ENCODE measurements around the gene UCK2. TPM values are rescaled to one million over a fixed set of nuclear protein-coding genes. Genes with fewer than 3 reads are reported as not detected.

The UCK2 gene
- total RNA-seq, 1 donor from 2014 or later: 32.0 TPM

GRCh38 chr1:165949335-165950130, 122.1 kb downstream of the UCK2 start:
- no peak for DNase-seq (ENCODE audit: low spot score)
- intact Hi-C loops (cut with DNase I): no loop called here

- intact Hi-C loops (cut with DNase I): no loop called here
- DNase-seq (ENCODE audit: low spot score): no peak
Measured at GRCh38 chr1:165954940-165955339, 127.5 kb downstream of the UCK2 start.

DNA sequence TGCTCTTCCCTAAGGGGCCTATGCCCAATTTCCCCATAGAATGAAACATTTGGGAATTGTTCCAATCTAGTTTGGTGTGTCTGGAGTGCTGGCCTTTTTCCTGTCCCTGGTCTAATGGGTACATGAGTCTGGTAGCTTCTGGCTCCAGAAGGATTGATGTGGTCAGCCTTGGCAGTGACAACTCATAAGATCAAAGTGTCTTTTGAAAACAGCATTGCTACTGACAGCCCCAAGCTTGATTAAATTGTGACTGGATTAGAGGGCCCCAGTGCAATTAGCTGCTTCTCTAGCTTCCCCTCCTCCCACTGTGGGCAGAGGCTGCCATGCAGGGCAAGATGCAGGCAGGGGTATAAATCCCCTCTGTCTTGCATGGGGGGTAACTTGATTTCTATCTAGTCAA, 130.9 kb downstream of the UCK2 start:
- DNase-seq (ENCODE audit: low spot score): no peak
- intact Hi-C loops (cut with DNase I): no loop called here

DNA sequence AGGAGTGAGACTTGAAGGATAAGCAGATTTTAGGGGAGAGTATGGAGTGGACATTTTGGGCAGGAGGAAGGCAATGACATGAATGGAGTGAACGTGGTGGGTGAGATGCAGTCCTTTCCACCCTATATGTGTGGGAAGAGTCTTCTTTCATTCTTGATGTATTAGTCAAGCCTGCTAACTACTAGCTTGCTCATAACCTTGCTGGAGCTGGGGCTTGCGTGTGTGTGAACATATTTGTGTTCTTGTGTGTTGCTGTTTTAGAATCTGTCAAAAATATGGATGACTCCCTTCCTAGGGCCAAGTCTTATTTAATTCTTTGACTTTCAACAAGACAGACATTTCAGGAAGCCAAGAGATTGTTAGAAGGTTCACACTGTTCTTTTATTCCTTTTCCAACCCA, 132.7 kb downstream of the UCK2 start:
- DNase-seq (ENCODE audit: low spot score): no peak
- intact Hi-C loops (cut with DNase I): no loop called here

DNA sequence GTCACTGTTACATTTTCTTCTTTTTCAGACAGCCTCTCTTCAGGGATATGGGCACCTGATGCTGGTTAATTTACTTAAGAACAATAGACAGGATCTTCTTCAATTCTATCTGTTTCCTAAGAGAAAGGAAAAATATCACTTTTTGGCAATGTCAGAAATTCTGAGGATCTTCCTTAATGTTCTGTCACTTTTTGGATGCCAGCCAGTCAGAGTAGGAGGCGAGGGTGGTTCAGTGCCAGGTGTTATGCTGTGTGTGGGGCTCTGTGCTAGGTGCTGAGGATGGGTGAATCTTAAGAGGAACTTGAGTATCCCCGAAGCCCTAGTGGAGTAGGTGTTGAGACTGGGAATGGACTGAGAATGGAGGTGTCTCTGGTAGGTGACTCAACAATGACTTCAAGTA, 133.5 kb downstream of the UCK2 start:
- DNase-seq (ENCODE audit: low spot score): no peak
- intact Hi-C loops (cut with DNase I): no loop called here

Other genes with a start within 250 kb of the UCK2 start
- 998 TPM for gene MGST3, start 196.4 kb upstream of the UCK2 start, total RNA-seq
- 61.3 TPM for gene ALDH9A1, start 129.1 kb upstream of the UCK2 start, total RNA-seq
- 53.4 TPM for gene TMCO1, start 58.7 kb upstream of the UCK2 start, total RNA-seq